Fibroblast of skin of back (primary cell): ENCODE measurements around the gene TFDP3.

ENCODE experiments used
- DNase-seq: peaks from one replicate; pipeline ENCODE4 v3.0.0-alpha.2; 2013

The TFDP3 gene

DNA sequence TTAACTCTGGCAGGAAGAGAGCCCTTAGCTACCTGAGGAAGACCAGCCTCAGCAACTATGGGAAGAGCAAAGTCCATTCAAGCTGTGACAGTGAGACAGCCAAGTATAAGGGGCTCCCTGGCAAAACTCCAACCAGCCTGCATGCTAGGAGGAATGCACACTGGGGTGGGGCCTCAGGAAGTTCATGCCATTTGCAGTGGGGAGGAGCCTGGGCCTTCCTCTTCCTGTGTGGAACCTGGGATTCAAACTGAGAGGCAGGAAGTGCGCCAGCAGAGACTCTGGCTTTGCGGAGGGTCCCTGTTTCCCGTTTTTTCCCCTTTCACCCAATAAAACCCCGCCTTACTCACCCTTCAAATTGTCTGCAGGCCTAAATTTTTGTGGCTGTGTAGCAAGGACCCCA, 33.0 kb downstream of the TFDP3 start:
- no peak for DNase-seq

DNA sequence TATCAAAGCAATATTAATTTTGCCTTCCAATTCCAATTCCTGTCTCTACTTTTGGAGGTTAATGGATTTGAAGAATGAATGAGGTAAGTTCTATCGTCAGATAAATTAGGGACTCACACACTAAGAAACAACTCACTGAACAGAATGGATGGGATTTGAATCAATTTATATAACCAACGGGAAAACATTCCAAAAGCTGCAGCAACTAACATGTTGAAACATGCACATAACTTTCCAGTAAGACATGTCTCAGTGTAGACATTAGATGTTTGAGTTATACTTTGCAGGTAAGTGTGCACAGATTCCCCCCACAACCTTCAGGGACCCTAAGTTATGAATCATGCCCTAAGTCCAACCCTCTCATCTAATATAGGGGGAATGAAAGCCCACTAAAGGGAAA, 34.3 kb downstream of the TFDP3 start:
- DNase-seq, result no peak

DNA sequence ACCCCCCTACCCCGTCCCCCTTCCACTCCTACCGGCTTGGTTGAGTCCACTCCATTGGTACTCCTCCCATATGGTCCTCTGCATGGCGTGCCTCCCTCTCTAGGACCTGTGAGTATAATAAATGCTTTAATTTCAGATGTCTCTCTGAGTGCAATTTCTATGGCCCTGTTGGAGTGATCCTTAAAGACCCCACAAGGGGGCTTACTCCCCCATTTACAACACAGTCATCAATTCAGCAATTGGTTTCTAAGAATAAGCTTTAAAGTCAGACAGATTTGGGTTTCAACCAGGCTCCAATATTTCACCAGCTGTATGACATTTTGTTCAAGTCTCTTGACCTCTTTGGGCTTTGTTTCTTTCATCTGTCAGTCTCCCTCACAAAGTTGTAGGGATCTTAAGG, 38.7 kb downstream of the TFDP3 start:
- DNase-seq, result no peak

DNA sequence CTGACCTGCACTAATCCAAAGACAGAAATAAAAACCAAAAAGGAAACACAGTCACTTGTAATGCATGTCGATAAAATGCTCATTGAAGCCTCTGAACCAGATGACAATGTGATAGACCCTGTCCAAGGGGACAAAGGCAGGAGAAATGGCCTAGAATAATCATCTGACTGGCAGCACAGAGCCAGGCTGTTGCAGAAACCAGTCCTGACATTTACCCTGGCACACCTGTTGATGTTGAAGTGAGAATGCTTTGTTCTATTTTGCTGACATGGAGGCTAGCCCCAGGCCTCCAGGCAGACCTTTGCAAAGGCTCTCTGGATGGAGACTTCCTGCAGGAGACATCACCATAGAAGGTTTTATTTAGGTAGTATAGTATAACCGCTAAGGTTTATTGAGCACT, 41.0 kb downstream of the TFDP3 start:
- DNase-seq, result no peak

DNA sequence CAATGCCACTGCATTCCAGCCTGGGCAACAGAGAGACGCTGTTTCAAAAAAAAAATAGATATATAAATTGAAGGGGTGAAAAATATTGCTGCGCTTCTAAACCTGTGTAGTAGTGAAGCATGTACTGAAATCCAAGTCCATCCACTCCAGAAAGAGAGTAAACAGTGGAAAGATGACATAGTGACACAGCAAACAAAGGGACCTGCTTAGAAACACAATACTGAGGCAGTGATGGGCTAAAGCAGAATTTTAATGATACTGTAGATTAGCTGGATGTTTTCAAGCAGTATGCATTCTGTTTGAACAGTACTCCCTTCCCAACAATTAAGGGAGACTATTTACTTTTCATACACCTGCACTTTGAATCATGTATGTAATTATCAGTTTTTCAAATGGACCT, 42.5 kb downstream of the TFDP3 start:
- DNase-seq, result no peak

DNA sequence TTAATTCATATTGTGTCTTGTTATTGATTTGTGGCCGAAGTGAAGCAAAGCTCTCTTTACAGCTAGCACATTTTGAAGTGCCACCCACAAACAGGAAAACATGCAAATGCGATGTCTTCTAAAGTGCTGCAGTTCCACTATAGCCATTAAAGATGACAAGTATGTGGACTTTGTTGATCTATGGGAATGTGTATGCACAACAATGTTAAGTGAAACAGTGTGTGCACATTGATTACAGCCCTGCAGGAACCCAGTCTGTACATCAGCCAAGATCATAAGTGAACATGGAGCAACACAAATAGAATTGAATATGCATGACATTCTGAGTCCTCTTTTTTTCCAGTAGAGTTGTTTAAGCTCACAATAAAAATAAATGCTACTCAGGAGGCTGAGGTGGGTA, 43.0 kb downstream of the TFDP3 start:
- no peak for DNase-seq

DNA sequence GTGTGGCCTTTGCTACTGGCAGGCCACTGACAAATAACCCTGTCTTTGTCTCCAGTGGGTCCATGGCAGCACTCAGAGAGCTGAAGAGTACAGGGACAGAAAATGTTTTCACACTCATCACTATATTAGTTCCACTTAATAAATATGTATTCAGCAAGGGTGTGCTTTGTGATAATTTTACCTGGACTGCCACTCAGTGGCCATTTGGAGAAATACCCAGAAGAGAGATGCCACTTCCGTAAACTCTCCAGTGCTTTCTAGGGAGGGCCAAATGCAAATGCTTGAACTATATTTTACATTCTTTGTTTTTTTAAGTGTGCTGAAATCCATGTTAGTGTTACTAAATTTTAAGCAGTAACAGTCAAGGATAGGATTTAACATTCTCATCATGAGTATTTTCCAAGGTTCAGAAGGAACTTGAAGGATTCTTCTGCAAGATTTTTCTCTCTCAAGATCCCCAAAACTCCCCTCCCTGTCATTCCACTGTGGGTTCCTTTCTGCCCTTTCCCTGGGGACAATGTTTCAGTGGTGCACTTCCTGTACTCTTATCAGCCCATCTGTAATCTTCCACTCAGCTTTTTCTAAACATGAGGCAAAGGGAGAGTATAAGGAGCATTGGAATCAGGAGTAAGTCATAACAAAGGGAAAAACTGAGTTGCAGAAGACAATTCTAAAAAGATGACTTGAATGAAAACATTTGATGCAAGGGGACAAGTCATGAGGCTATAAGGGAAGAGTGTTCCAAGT, 46.0 kb downstream of the TFDP3 start:
- peak; percentile 18 for DNase-seq
